HG03439 (cell line): Measurements from ENCODE around the gene KCNQ1OT1.

Experiments
- ATAC-seq: cut with Tn5 transposase; IDR thresholded peaks from one replicate; pipeline ENCODE4 v1.9.1; 2021; ENCODE audit warnings: mild to moderate bottlenecking, moderate library complexity; ENCODE audit not compliant: unreplicated experiment

KCNQ1OT1 gene

GRCh38 chr11:2722955-2723354, 23.2 kb upstream of the KCNQ1OT1 start:
- no peak for ATAC-seq

- no peak for ATAC-seq
Observed at GRCh38 chr11:2721210-2721916, 21.6 kb upstream of the KCNQ1OT1 start.

GRCh38 chr11:2719831-2720590, 20.2 kb upstream of the KCNQ1OT1 start:
- no peak for ATAC-seq

GRCh38 chr11:2718817-2719438, 19.1 kb upstream of the KCNQ1OT1 start:
- no peak for ATAC-seq

- ATAC-seq = no peak
Observed at GRCh38 chr11:2717561-2718325, 17.9 kb upstream of the KCNQ1OT1 start.

- ATAC-seq = no peak
Observed at GRCh38 chr11:2716376-2717095, 16.7 kb upstream of the KCNQ1OT1 start.

GRCh38 chr11:2715716-2716350, 16.0 kb upstream of the KCNQ1OT1 start:
- ATAC-seq = no peak

GRCh38 chr11:2714871-2715270, 15.1 kb upstream of the KCNQ1OT1 start:
- ATAC-seq = no peak

GRCh38 chr11:2714463-2714800, 14.6 kb upstream of the KCNQ1OT1 start:
- ATAC-seq = no peak

GRCh38 chr11:2713661-2714462, 14.1 kb upstream of the KCNQ1OT1 start:
- ATAC-seq = no peak

- no peak for ATAC-seq
Observed at GRCh38 chr11:2713094-2713493, 13.3 kb upstream of the KCNQ1OT1 start.

- no peak for ATAC-seq
Observed at GRCh38 chr11:2711161-2711560, 11.4 kb upstream of the KCNQ1OT1 start.

- ATAC-seq = no peak
Observed at GRCh38 chr11:2709429-2709828, 9.6 kb upstream of the KCNQ1OT1 start.

- ATAC-seq = no peak
Observed at GRCh38 chr11:2708757-2709281, 9.0 kb upstream of the KCNQ1OT1 start.

GRCh38 chr11:2708151-2708581, 8.4 kb upstream of the KCNQ1OT1 start:
- ATAC-seq = no peak

GRCh38 chr11:2707736-2708135, 7.9 kb upstream of the KCNQ1OT1 start:
- no peak for ATAC-seq

- ATAC-seq = no peak
Observed at GRCh38 chr11:2706321-2706720, 6.5 kb upstream of the KCNQ1OT1 start.

GRCh38 chr11:2704896-2705606, 5.3 kb upstream of the KCNQ1OT1 start:
- ATAC-seq = no peak
